HCT116 (cell line): ENCODE data around the gene GTF2H1. TPM values are rescaled to one million over a fixed set of nuclear protein-coding genes. Genes with fewer than 3 reads are reported as not detected.

Experiments used
- ATAC-seq: fragments of 200-7000 bp; cut with Tn5 transposase; 2 replicates; pipeline ENCODE4 v1.9.1; 2020; ENCODE audit warnings: mild to moderate bottlenecking, moderate library complexity
- BruUV-seq: library from RNA; stranded (reverse); fragments of 400-500 nt; replicated peaks from 2 replicates; lab custom pipeline; 2021; lab: Mats Ljungman, UMichigan
- CTCF ChIA-PET: fragments of 300-600 bp; sonication (Branson Sonifier 250); formaldehyde crosslinking; loops from one replicate; lab custom pipeline; 2021; ENCODE audit warnings: antibody characterized with exemption; lab: Charles Lee
- POLR2A ChIA-PET: fragments of 300-600, 350-600 bp; sonication (Branson Sonifier 250); formaldehyde crosslinking; loops from one replicate; lab custom pipeline; 2021; ENCODE audit warnings: antibody characterized with exemption; lab: Charles Lee
- RAD21 ChIA-PET, 2 experiments: fragments of 300-600 bp; sonication (Branson Sonifier 250); formaldehyde crosslinking; loops; one replicate each; lab custom pipeline; 2023; ENCODE audit warnings: low total read pairs in 2 of 2; ENCODE audit not compliant: uncharacterized antibody in 2 of 2, unreplicated experiment in 2 of 2, low non-redundant PET in 1 of 2; lab: Charles Lee
- DNase-seq: peaks from one replicate; pipeline ENCODE4 v3.0.0-alpha.2; 2010; ENCODE audit warnings: low read depth, low spot score
- H2AFZ ChIP-seq: fragments of 200-600 bp; shearing (Covaris generic), sonication (generic); 2 replicates; pipeline ENCODE4 v1.6.1; 2017; ENCODE audit warnings: low read depth, mixed run types, mixed read lengths, antibody characterized with exemption, low read length; ENCODE audit not compliant: poor library complexity, severe bottlenecking
- H3K27ac ChIP-seq: 2 replicates; pipeline ENCODE4 v1.5.1; 2012; ENCODE audit warnings: low read depth, low read length
- H3K27me3 ChIP-seq: fragments of 200-600 bp; sonication (generic); 2 replicates; pipeline ENCODE4 v1.6.1; 2016; ENCODE audit warnings: mixed run types, low read length, mixed read lengths; ENCODE audit not compliant: insufficient read depth
- H3K36me3 ChIP-seq, 2 experiments: fragments of 200-500 bp in 1 of 2; fragments of 200-600 bp in 1 of 2; sonication (Bioruptor generic) in 1 of 2; sonication (generic) in 1 of 2; 2 replicates each; pipeline versions ENCODE4 v1.5.1 to v1.6.1; 2014 to 2016; ENCODE audit warnings: low read length in 2 of 2, inconsistent platforms in 1 of 2, mixed read lengths in 1 of 2, mixed run types in 1 of 2; ENCODE audit not compliant: insufficient read depth in 2 of 2, control insufficient read depth in 1 of 2
- H3K4me1 ChIP-seq, 2 experiments: fragments of 200-600 bp in 1 of 2; sonication (generic) in 1 of 2; 2 replicates each; pipeline versions ENCODE4 v1.5.1 to v1.6.1; 2012 to 2017; ENCODE audit warnings: low read length in 2 of 2, inconsistent platforms in 1 of 2, mild to moderate bottlenecking in 1 of 2, mixed read lengths in 1 of 2, mixed run types in 1 of 2, moderate library complexity in 1 of 2; ENCODE audit not compliant: insufficient read depth in 2 of 2, control insufficient read depth in 1 of 2
- H3K4me2 ChIP-seq: fragments of 200-600 bp; sonication (generic); 2 replicates; pipeline ENCODE4 v1.6.1; 2017; ENCODE audit warnings: mixed run types, low read length, mixed read lengths
- H3K4me3 ChIP-seq, 2 experiments: fragments of 200-600 bp in 1 of 2; sonication (generic) in 1 of 2; replicated peaks in 1 of 2; 2 replicates each; pipeline ENCODE4 v1.5.1; 2011 to 2016; ENCODE audit warnings: low read length in 2 of 2, control low read depth in 1 of 2, low read depth in 1 of 2, mild to moderate bottlenecking in 1 of 2, mixed read lengths in 1 of 2, mixed run types in 1 of 2
- H3K79me2 ChIP-seq: fragments of 200-600 bp; sonication (generic); 2 replicates; pipeline ENCODE4 v1.6.1; 2017; ENCODE audit warnings: mild to moderate bottlenecking, mixed run types, low read length, moderate library complexity, mixed read lengths; ENCODE audit not compliant: insufficient read depth
- H3K9ac ChIP-seq: fragments of 200-600 bp; sonication (generic); 2 replicates; pipeline ENCODE4 v1.6.1; 2016; ENCODE audit warnings: low read length, mixed read lengths
- H3K9me2 ChIP-seq: fragments of 200-600 bp; sonication (generic), shearing (Covaris generic); 2 replicates; pipeline ENCODE4 v1.6.1; 2017; ENCODE audit warnings: mixed run types, mild to moderate bottlenecking, moderate library complexity; ENCODE audit not compliant: insufficient read depth
- H3K9me3 ChIP-seq, 2 experiments: fragments of 200-500 bp in 1 of 2; fragments of 200-600 bp in 1 of 2; sonication (Bioruptor generic) in 1 of 2; sonication (generic) in 1 of 2; 2 replicates each; pipeline ENCODE4 v1.6.1; 2014 to 2017; ENCODE audit warnings: low read length in 2 of 2, mixed read lengths in 2 of 2, inconsistent platforms in 1 of 2, low read depth in 1 of 2, mild to moderate bottlenecking in 1 of 2, mixed run types in 1 of 2, moderate library complexity in 1 of 2; ENCODE audit not compliant: control insufficient read depth in 1 of 2, insufficient read depth in 1 of 2
- H4K20me1 ChIP-seq: fragments of 200-600 bp; sonication (generic), shearing (Covaris generic); 2 replicates; pipeline ENCODE4 v1.6.1; 2017; ENCODE audit warnings: mixed run types, mild to moderate bottlenecking, moderate library complexity; ENCODE audit not compliant: insufficient read depth
- CEBPB ChIP-seq: IDR thresholded peaks from 2 replicates; pipeline ENCODE4 v1.6.1; 2012; ENCODE audit warnings: low read depth
- ELF1 ChIP-seq: IDR thresholded peaks from 2 replicates; pipeline ENCODE4 v1.6.1; 2012; ENCODE audit warnings: low read depth, borderline replicate concordance
- EZH2phosphoT487 ChIP-seq: fragments of 200-600 bp; IDR thresholded peaks from 2 replicates; pipeline ENCODE4 v1.6.1; 2018; ENCODE audit warnings: antibody characterized with exemption, borderline replicate concordance
- FOSL1 ChIP-seq: IDR thresholded peaks from 2 replicates; pipeline ENCODE4 v1.6.1; 2012; ENCODE audit warnings: low read depth
- JUND ChIP-seq: IDR thresholded peaks from 2 replicates; pipeline ENCODE4 v1.6.1; 2012
- POLR2A ChIP-seq: IDR thresholded peaks from 2 replicates; pipeline ENCODE4 v1.7.0; 2011; ENCODE audit warnings: borderline replicate concordance; ENCODE audit not compliant: insufficient read depth, insufficient read length; ENCODE audit errors: extremely low read depth
- POLR2AphosphoS5 ChIP-seq: IDR thresholded peaks from 2 replicates; pipeline ENCODE4 v1.6.1; 2011; ENCODE audit warnings: mild to moderate bottlenecking, low read depth, low read length, moderate library complexity
- SP1 ChIP-seq: IDR thresholded peaks from 2 replicates; pipeline ENCODE4 v1.6.1; 2012; ENCODE audit warnings: low read depth
- SRF ChIP-seq: IDR thresholded peaks from 2 replicates; pipeline ENCODE4 v1.6.1; 2012; ENCODE audit warnings: low read depth
- YY1 ChIP-seq: IDR thresholded peaks from 2 replicates; pipeline ENCODE4 v1.6.1; 2011; ENCODE audit warnings: low read length, low read depth, moderate library complexity, mild to moderate bottlenecking; ENCODE audit not compliant: insufficient replicate concordance; ENCODE audit errors: extremely low read depth
- ZFX ChIP-seq: fragments of 450-650 bp; IDR thresholded peaks from 2 replicates; pipeline ENCODE4 v1.6.1; 2017
- intact Hi-C: fragments of 100-400 bp; cut with micrococcal nuclease; formaldehyde crosslinking; loops from 2 replicates; pipeline ENCODE4 v1.10.0; 2022
- total RNA-seq: library from RNA; stranded (reverse); gene quantifications from one replicate; pipeline ENCODE4 v1.2.1, GENCODE V29; 2021; ENCODE audit not compliant: unreplicated experiment
- TF ChIP-seq, protein P1 (sequence below): IDR thresholded peaks from 2 replicates; pipeline ENCODE4 v1.6.1; 2011; ENCODE audit warnings: mild to moderate bottlenecking, low read length, moderate library complexity; ENCODE audit not compliant: insufficient replicate concordance; ENCODE audit errors: extremely low read depth
- TF ChIP-seq, protein P2 (sequence below): IDR thresholded peaks from 2 replicates; pipeline ENCODE4 v1.6.1; 2012
- TF ChIP-seq, protein P3 (sequence below): IDR thresholded peaks from 2 replicates; pipeline ENCODE4 v1.6.1; 2012; ENCODE audit warnings: low read depth
- TF ChIP-seq, protein P4 (sequence below): IDR thresholded peaks from 2 replicates; pipeline ENCODE4 v1.6.1; 2012
- TF ChIP-seq, protein P5 (sequence below), 3 experiments: fragments of 200-600 bp in 1 of 3; sonication (generic) in 1 of 3; IDR thresholded peaks in 2 of 3; conservative IDR thresholded peaks in 1 of 3; 2 replicates each; pipeline ENCODE4 v1.5.1; 2012 to 2017; ENCODE audit warnings: low read depth in 2 of 3, low read length in 2 of 3, antibody characterized with exemption in 1 of 3, borderline replicate concordance in 1 of 3, control low read depth in 1 of 3, mild to moderate bottlenecking in 1 of 3, mixed read lengths in 1 of 3, mixed run types in 1 of 3, moderate library complexity in 1 of 3; ENCODE audit not compliant: insufficient read depth in 1 of 3

The GTF2H1 gene
- total RNA-seq, 1 experiment from 2014 or later, result 37.3 TPM

DNA sequence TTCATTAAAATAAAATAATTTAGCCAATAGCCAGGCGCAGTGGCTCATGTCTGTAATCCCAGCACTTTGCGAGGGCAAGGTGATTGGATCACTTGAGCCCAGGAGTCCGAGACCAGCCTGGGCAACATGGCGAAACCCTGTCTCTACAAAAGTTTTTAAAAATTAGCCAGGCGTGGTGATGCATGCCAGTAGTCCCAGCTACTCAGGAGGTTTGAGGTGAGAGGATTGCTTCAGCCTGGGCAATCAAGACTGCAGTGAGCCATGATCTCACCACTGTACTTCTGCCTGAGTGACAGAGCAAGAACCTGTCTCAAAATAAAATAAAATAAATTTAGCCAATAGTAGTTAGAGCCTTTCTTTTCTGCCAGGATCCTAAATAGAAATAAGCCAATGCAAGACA is 12.7 kb upstream of the GTF2H1 start:
- DNase-seq, result no peak

More for the DNA sequence above, 12.7 kb upstream of the GTF2H1 start:
- peaks cover 31 to 38% of the 10 kb centered on the region in 2 experiments for H3K36me3 ChIP-seq
- H3K4me2 ChIP-seq, result no peak overlapping the region
- no peak overlapping the region for H3K9ac ChIP-seq
- no peak for ATAC-seq
- no peaks in the 10 kb centered on the region for H3K9me3 ChIP-seq
- H3K9me2 ChIP-seq, result no peaks in the 10 kb centered on the region
- no peak overlapping the region for H3K27ac ChIP-seq
- H3K27me3 ChIP-seq, result no peaks in the 10 kb centered on the region
- intact Hi-C loops, result loop anchor here (10.0 kb wide), 1 partner anchor 195 kb away; no protein-coding TSS in a partner anchor
- H3K4me1 ChIP-seq, result peaks cover 0 to 6% of the 10 kb centered on the region in 2 experiments; a peak in 1 of 4 replicates
- ChIA-PET RAD21 (no interaction called here), POLR2A (interaction anchor here (1.0 kb wide), 1 partner anchor 24 kb away, joined by 3 read pairs; no protein-coding TSS in a partner anchor), CTCF (no interaction called here)
- H3K4me3 ChIP-seq, result no peak overlapping the region
- TF ChIP-seq EZH2phosphoT487 (no peak), CEBPB (no peak), YY1 (no peak), SP1 (no peak), FOSL1 (no peak), POLR2AphosphoS5 (no peak), ZFX (no peak), POLR2A (no peak), ELF1 (no peak), SRF (no peak), JUND (no peak)
- TF ChIP-seq, protein P1, sequence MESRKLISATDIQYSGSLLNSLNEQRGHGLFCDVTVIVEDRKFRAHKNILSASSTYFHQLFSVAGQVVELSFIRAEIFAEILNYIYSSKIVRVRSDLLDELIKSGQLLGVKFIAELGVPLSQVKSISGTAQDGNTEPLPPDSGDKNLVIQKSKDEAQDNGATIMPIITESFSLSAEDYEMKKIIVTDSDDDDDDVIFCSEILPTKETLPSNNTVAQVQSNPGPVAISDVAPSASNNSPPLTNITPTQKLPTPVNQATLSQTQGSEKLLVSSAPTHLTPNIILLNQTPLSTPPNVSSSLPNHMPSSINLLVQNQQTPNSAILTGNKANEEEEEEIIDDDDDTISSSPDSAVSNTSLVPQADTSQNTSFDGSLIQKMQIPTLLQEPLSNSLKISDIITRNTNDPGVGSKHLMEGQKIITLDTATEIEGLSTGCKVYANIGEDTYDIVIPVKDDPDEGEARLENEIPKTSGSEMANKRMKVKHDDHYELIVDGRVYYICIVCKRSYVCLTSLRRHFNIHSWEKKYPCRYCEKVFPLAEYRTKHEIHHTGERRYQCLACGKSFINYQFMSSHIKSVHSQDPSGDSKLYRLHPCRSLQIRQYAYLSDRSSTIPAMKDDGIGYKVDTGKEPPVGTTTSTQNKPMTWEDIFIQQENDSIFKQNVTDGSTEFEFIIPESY, result no peak
- TF ChIP-seq, protein P2, sequence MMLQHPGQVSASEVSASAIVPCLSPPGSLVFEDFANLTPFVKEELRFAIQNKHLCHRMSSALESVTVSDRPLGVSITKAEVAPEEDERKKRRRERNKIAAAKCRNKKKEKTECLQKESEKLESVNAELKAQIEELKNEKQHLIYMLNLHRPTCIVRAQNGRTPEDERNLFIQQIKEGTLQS, result no peak
- TF ChIP-seq, protein P3, sequence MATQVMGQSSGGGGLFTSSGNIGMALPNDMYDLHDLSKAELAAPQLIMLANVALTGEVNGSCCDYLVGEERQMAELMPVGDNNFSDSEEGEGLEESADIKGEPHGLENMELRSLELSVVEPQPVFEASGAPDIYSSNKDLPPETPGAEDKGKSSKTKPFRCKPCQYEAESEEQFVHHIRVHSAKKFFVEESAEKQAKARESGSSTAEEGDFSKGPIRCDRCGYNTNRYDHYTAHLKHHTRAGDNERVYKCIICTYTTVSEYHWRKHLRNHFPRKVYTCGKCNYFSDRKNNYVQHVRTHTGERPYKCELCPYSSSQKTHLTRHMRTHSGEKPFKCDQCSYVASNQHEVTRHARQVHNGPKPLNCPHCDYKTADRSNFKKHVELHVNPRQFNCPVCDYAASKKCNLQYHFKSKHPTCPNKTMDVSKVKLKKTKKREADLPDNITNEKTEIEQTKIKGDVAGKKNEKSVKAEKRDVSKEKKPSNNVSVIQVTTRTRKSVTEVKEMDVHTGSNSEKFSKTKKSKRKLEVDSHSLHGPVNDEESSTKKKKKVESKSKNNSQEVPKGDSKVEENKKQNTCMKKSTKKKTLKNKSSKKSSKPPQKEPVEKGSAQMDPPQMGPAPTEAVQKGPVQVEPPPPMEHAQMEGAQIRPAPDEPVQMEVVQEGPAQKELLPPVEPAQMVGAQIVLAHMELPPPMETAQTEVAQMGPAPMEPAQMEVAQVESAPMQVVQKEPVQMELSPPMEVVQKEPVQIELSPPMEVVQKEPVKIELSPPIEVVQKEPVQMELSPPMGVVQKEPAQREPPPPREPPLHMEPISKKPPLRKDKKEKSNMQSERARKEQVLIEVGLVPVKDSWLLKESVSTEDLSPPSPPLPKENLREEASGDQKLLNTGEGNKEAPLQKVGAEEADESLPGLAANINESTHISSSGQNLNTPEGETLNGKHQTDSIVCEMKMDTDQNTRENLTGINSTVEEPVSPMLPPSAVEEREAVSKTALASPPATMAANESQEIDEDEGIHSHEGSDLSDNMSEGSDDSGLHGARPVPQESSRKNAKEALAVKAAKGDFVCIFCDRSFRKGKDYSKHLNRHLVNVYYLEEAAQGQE, result no peak
- TF ChIP-seq, protein P4, sequence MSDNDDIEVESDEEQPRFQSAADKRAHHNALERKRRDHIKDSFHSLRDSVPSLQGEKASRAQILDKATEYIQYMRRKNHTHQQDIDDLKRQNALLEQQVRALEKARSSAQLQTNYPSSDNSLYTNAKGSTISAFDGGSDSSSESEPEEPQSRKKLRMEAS, result no peak
- TF ChIP-seq, protein P5, sequence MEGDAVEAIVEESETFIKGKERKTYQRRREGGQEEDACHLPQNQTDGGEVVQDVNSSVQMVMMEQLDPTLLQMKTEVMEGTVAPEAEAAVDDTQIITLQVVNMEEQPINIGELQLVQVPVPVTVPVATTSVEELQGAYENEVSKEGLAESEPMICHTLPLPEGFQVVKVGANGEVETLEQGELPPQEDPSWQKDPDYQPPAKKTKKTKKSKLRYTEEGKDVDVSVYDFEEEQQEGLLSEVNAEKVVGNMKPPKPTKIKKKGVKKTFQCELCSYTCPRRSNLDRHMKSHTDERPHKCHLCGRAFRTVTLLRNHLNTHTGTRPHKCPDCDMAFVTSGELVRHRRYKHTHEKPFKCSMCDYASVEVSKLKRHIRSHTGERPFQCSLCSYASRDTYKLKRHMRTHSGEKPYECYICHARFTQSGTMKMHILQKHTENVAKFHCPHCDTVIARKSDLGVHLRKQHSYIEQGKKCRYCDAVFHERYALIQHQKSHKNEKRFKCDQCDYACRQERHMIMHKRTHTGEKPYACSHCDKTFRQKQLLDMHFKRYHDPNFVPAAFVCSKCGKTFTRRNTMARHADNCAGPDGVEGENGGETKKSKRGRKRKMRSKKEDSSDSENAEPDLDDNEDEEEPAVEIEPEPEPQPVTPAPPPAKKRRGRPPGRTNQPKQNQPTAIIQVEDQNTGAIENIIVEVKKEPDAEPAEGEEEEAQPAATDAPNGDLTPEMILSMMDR (IDR thresholded peaks at IDR 0.05 in 2 of 3, conservative IDR thresholded peaks at IDR 0.05 in 1 of 3; ENCODE audit: borderline replicate concordance in 1 of 3, insufficient read depth in 1 of 3, low read depth in 2 of 3, low read length in 2 of 3), result no peak
- no peak overlapping the region for H2AFZ ChIP-seq
- H3K79me2 ChIP-seq, result peaks cover 19% of the 10 kb centered on the region
- BruUV-seq, result no TSS peak
- no peaks in the 10 kb centered on the region for H4K20me1 ChIP-seq
